ENCODE measurements around the gene CDC42EP5.

CDC42EP5 gene

DNA sequence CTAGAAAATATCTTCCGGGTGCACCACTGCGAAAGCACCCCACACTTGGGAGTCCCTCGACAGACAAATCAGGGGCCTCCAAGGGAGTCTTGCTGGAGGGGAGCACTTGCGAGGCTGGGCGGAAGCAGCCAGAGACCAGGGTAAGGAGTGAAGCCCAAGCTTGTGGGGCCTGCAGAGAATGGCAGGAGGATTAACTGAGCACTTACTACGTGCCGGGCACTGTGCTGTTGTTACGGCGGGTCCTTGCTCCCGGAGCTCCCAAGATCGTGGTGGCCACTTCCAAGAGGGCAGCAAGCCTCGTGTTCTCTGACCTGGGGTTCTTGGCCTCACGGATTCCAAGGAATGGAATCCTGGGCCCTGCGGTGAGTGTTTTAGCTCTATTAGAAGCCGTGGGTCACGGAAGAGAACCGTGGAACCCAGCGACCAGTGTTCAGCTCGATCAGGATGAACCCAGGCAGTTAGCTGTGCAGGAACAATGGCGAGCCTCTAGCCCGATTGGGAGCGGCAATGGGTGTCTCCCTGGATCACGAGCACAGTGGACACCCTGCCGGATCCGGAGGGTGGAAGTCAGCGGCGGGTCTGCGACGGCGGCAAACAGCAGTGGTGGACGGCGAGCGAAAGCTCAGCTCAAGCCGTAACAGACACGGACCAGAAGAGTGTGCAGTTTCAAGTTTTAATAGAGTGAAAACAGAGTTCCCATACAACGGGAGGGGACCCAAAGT lies 48.3 kb downstream of the CDC42EP5 start:
- no peak for DNase-seq

DNA sequence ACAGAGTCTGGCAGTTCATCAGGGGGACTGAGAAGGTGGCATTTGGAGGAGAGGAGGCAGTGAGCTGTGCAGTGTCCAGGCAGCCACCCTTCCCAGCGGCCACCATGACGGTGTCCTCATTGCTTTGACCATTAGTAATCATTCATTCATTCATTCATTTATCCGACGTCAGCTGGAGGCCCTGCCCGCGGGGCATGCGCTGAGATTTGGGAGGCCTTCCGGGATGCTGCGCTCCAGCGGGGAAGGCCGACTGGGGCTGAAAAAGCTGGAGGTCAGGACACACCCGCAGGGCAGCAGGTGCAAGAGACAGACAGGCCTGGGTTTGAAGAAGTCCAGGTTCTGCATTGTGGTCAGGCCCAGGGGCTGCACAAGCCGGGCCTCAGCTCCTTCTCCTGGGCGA lies 48.9 kb downstream of the CDC42EP5 start:
- DNase-seq = no peak

DNA sequence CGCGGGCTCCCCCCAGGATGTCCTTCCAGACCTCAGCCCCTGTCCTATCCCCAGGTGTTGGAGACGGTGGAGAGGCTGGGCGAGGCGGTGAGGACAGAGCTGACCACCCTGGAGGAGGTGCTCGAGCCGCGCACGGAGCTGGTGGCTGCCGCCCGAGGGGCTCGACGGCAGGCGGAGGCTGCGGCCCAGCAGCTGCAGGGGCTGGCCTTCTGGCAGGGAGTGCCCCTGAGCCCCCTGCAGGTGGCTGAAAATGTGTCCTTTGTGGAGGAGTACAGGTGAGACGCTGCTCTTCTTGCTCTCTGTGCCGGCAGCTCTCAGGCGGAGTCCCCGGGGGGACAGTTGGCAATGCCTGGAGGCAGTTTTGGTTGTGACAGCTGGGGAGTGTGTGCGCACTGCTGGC lies 51.0 kb downstream of the CDC42EP5 start:
- no peak for DNase-seq

DNA sequence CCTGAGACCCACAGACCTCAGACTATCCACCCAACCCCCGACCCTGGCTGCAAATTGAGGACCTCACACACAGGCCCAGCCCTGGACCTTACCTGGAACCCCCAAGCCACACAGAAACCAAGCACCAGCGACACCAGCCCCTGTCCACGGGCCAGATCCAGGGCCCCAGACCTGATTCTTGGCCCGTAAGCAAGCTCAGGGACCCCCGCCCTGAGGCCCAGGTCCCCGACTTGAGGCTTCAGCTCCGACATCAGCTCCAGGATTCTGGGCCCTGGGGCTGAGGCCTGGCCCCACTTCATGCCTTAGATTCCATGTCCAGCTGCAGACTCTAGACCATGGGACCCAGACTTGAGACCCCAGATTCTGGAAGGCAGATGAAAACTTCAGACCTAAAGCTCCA lies 51.6 kb downstream of the CDC42EP5 start:
- no peak for DNase-seq

GRCh38 chr19:54421169-54421516 lies 52.0 kb downstream of the CDC42EP5 start:
- no peak for DNase-seq

GRCh38 chr19:54420383-54421168 lies 52.5 kb downstream of the CDC42EP5 start:
- no peak for DNase-seq

GRCh38 chr19:54420068-54420382 lies 53.1 kb downstream of the CDC42EP5 start:
- DNase-seq = no peak

- no peak for DNase-seq
Measured at GRCh38 chr19:54418930-54419800, 53.9 kb downstream of the CDC42EP5 start.

DNA sequence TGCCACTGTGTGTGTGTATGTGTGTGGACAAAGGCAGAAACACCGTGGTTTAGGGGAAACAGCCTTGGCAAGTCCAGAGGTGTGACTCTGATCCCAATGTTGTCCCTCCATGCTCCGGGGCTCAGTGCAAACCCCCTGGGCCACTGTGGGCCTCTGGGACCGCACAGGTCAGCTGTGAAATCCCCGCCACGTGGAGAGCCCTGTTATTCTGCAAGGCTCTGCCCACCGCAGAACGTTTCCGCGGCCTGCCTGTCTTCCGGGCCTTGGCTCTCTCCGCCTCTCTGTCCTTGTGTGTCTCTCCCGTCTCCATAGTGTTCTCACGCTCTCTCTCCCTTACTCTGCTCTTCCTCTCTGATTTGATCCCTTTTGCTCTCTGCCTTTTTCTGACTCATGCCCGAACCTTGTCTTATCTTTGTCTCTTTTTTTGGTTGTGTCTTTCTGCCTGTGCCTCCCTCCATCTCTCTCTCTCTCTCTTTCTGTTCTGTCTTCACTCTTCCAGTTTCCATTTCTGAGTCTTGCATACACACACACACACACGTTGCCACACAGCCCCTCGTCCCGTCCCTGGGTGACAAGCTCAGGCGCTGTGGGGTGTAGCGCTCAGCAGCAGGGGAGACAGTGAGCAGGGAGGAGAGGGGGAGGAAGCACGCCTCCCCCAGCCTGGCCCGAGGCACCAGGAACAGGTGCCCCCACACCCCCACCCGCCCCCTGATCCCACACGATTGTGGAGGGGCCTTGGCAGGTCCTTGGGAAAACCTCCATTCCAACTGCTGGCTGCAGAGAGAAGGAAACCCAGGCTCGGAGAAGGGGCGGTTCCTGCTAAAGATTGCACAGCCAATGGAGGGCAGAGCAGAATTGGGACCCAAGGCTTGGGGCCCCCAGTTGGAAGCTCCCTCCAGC lies 54.8 kb downstream of the CDC42EP5 start:
- no peak for DNase-seq

- no peak for DNase-seq
Measured at GRCh38 chr19:54416695-54417491, 56.2 kb downstream of the CDC42EP5 start.

DNA sequence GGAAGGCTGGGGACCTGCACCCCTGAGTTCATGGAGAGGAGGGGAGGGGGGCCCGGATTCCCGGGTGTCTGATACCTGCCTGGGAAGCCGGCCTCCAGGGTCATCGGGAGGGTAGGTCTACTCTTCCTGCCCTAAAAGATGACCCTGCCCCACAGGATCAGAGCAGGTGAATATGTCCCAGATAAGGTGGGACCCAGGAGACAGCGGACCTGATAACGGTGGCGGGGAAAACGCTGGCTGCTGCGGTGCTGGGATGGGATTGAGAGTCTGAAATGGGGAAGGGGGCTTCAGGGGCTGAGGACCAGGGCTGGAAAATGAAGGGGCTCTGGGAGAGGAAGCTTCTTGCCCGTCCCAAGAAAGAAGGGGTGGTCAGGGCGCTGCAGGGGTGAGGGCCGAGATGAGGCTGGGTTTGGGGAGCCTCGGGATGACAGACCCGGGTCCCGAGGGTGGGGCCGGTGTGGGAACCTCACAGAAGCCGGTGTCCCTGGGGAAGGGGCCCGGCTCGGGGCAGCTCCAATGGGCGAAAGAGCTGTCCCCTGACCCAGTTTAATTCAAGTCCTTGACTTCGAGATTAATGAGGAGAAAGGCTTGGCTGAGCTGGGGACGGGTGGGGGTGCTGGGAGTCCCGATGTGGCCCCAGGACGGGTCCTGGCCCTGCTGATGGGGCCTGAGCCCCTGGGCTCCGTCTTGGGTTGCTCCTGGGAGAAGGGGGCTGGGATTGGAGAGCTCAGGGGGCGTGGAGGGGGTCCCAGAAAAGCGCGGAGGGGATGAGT lies 57.0 kb downstream of the CDC42EP5 start:
- DNase-seq = no peak

DNA sequence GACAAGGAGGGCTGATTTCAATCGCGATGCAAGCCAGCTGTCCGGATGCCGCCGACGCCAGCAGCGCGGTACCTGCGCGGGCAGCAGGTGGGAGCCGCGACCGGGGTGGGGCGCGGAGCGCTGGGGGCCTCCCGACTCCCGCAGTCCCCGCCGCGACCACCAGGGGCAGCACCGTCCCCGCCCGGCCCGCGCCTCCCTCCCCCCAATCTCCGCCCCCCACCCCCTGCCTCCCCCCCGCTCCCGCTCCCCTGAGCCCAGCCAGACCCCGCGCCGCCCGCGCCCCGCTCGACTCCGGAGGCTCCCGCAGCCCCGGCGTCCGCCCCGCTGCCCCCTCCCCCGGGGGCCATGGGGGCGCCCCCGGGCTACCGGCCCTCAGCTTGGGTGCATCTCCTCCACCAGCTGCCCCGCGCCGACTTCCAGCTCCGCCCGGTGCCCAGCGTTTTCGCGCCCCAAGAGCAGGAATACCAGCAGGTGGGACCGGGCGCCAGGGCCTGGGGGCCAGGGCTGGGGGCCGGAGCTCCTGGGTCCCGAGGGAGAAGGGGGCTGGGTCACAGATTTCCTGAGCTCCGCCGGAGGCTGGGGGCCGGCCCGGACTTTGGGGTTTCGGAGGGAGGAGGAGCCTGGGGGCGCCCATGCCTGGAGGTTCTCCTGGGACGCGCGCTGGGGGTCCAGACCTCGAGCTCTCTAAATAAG lies 57.7 kb downstream of the CDC42EP5 start, which contains the start of gene TTYH1:
TTYH1 (plus strand) TSS at position 257 of the 693 bp plus-strand sequence; CDS start at position 346, 89 bp downstream.
- no peak for DNase-seq

All from central memory CD4-positive, alpha-beta T cell (primary cell).